Neutrophil (primary cell): ENCODE data around the gene ATG13.

Source experiments
- H3K27ac ChIP-seq: fragments of 200-600 bp; sonication (generic); 2 replicates; pipeline ENCODE4 v1.5.1; 2016; ENCODE audit warnings: mild to moderate bottlenecking, moderate library complexity
- H3K27me3 ChIP-seq: fragments of 200-600 bp; sonication (generic); 2 replicates; pipeline ENCODE4 v1.6.0; 2016; ENCODE audit warnings: mild to moderate bottlenecking
- H3K36me3 ChIP-seq: fragments of 200-600 bp; sonication (generic); 2 replicates; pipeline ENCODE4 v1.5.1; 2017
- H3K4me1 ChIP-seq, 2 experiments: fragments of 200-600 bp in 1 of 2; sonication (generic) in 1 of 2; 1 replicate in 1 of 2; 2 replicates in 1 of 2; pipeline versions ENCODE4 v1.5.1 to v1.6.1; 2013 to 2016; ENCODE audit warnings: low read depth in 1 of 2, low read length in 1 of 2, mild to moderate bottlenecking in 1 of 2, moderate library complexity in 1 of 2; ENCODE audit not compliant: control insufficient read depth in 1 of 2, insufficient read depth in 1 of 2
- H3K4me3 ChIP-seq, 2 experiments: fragments of 200-600 bp in 1 of 2; sonication (generic) in 1 of 2; 1 replicate in 1 of 2; 2 replicates in 1 of 2; pipeline ENCODE4 v1.5.1; 2013 to 2016; ENCODE audit warnings: low read depth in 1 of 2, low read length in 1 of 2, mild to moderate bottlenecking in 1 of 2, moderate library complexity in 1 of 2
- H3K9me3 ChIP-seq: fragments of 200-600 bp; sonication (generic); 2 replicates; pipeline ENCODE4 v1.5.1; 2016
- CTCF ChIP-seq: fragments of 200-600 bp; sonication (generic); IDR thresholded peaks from 2 replicates; pipeline ENCODE4 v1.5.1; 2016; ENCODE audit warnings: antibody characterized with exemption

The ATG13 gene

GRCh38 chr11:46695345-46696211 lies 78.2 kb downstream of the ATG13 start:
- TF ChIP-seq CTCF, result no peak
- Histone ChIP-seq H3K27me3 (no peaks in the 10 kb centered on the region), H3K36me3 (peaks cover 70% of the 10 kb centered on the region), H3K4me1 (peaks cover 30 to 34% of the 10 kb centered on the region in 2 experiments), H3K27ac (no peak overlapping the region), H3K9me3 (no peaks in the 10 kb centered on the region), H3K4me3 (no peak overlapping the region)

GRCh38 chr11:46696212-46696558 lies 78.8 kb downstream of the ATG13 start:
- Histone ChIP-seq H3K27ac (no peak overlapping the region), H3K27me3 (no peaks in the 10 kb centered on the region), H3K4me3 (no peak overlapping the region), H3K4me1 (peaks cover 33 to 36% of the 10 kb centered on the region in 2 experiments), H3K9me3 (no peaks in the 10 kb centered on the region), H3K36me3 (peaks cover 64% of the 10 kb centered on the region)
- no peak for TF ChIP-seq CTCF

DNA sequence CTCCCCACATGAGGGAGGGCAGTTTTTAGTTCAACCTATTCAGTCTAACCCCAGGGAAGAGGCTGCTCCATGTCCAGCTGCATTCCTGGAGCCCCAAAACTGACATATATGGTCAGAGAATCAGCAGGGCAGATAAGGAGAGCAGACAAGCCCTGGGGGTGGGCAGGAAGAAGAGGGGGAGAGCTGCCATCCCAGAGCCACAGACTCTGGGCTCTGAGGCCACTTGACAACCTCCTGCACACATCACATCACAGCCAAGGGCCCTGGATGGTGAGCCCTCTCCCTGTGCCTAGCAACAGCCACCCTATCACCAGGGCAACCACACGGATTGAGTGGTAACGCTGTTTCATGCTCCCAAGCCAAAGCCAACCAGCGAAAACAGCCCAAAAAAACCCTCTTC lies 80.0 kb downstream of the ATG13 start:
- Histone ChIP-seq H3K27me3 (no peaks in the 10 kb centered on the region), H3K27ac (peak overlapping the region; percentile 36), H3K4me1 (peaks cover 42 to 45% of the 10 kb centered on the region in 2 experiments), H3K9me3 (no peaks in the 10 kb centered on the region), H3K36me3 (peaks cover 57% of the 10 kb centered on the region), H3K4me3 (no peak overlapping the region)
- TF ChIP-seq CTCF, result no peak

GRCh38 chr11:46697723-46698122 lies 80.4 kb downstream of the ATG13 start:
- Histone ChIP-seq H3K9me3 (no peaks in the 10 kb centered on the region), H3K27me3 (no peaks in the 10 kb centered on the region), H3K36me3 (peaks cover 57% of the 10 kb centered on the region), H3K4me3 (no peak overlapping the region), H3K27ac (peak overlapping the region; percentile 36), H3K4me1 (peaks cover 46 to 49% of the 10 kb centered on the region in 2 experiments)
- TF ChIP-seq CTCF, result no peak

- H3K27ac ChIP-seq, result peak overlapping the region; percentile 92
- peaks cover 56% of the 10 kb centered on the region for H3K36me3 ChIP-seq
- no peaks in the 10 kb centered on the region for H3K27me3 ChIP-seq
- H3K9me3 ChIP-seq, result no peaks in the 10 kb centered on the region
- TF ChIP-seq CTCF, result no peak
- peaks cover 51 to 53% of the 10 kb centered on the region in 2 experiments for H3K4me1 ChIP-seq
- H3K4me3 ChIP-seq, result peak overlapping the region in 1 of 2 experiments; percentile 29
These were observed 81.2 kb downstream of the ATG13 start for GRCh38 chr11:46698597-46698996.
